Suprapubic skin (tissue), 4 donors: ENCODE data around the gene NKX6-1. TPM values are rescaled to one million over a fixed set of nuclear protein-coding genes. Genes with fewer than 3 reads are reported as not detected.

Experiments
- DNase-seq, 2 donors: peaks; one replicate each; pipeline ENCODE4 v3.0.0-alpha.2; 2019; ENCODE audit warnings: low spot score in 2 of 2
- H3K27ac ChIP-seq: fragments of 200-600 bp; sonication (generic); one replicate; pipeline ENCODE4 v1.5.1; 2019
- H3K27me3 ChIP-seq: fragments of 200-600 bp; sonication (generic); one replicate; pipeline ENCODE4 v1.5.1; 2019
- H3K36me3 ChIP-seq: fragments of 200-600 bp; sonication (generic); one replicate; pipeline ENCODE4 v1.5.1; 2019
- H3K4me1 ChIP-seq: fragments of 200-600 bp; sonication (generic); one replicate; pipeline ENCODE4 v1.5.1; 2019
- H3K4me3 ChIP-seq: fragments of 200-600 bp; sonication (generic); one replicate; pipeline ENCODE4 v1.5.1; 2019; ENCODE audit warnings: mild to moderate bottlenecking
- H3K9me3 ChIP-seq: fragments of 200-600 bp; sonication (generic); one replicate; pipeline ENCODE4 v1.5.1; 2019
- CTCF ChIP-seq, 2 donors: fragments of 200-600 bp in 1 of 2; fragments of 450-650 bp in 1 of 2; sonication (generic) in 1 of 2; IDR thresholded peaks; one replicate each; pipeline ENCODE4 v1.5.1; 2016 to 2019; ENCODE audit warnings: antibody characterized with exemption in 2 of 2, mild to moderate bottlenecking in 1 of 2, moderate library complexity in 1 of 2
- EP300 ChIP-seq: sonication (generic); formaldehyde crosslinking; IDR thresholded peaks from one replicate; pipeline ENCODE4 v1.6.1; 2017; ENCODE audit warnings: antibody characterized with exemption
- POLR2A ChIP-seq, 2 donors: fragments of 450-650 bp; IDR thresholded peaks; one replicate each; pipeline ENCODE4 v1.6.1; 2017; ENCODE audit warnings: antibody characterized with exemption in 2 of 2, mild to moderate bottlenecking in 2 of 2, moderate library complexity in 2 of 2
- POLR2AphosphoS5 ChIP-seq, 3 donors: sonication (generic); formaldehyde crosslinking; IDR thresholded peaks; one replicate each; pipeline ENCODE4 v1.6.1; 2017; ENCODE audit warnings: antibody characterized with exemption in 3 of 3
- WGBS: methylation state at CpG from one replicate; pipeline ENCODE4 v1.1.5; 2018; 5-methylcytosine and 5-hydroxymethylcytosine counted together
- total RNA-seq, 4 donors: library from RNA; depleted of rRNA; stranded (reverse); fragments of >200 nt; gene quantifications; one replicate each; pipeline ENCODE4 v1.1.0, GENCODE V29; 2016

Gene NKX6-1
- total RNA-seq, 4 donors from 2014 or later: not detected

DNA sequence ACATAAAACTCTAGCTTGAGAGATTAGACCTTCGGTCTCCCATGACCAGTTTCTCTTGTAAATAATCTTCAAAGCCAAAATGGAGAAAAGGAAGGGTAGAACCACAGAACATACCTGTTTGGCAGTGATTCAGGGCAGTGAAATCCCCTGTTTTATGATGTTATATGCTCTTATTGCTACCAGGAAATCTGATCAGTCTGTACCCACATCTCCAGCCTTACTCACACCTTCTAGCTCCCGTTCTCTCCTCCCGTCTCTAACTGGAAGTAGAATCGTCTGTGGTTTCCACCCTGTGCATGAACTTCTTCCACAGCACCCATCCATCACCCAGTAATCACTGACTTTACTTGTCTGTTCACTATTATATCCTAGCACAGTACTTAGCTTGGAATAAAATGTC lies 42.9 kb downstream of the NKX6-1 start:
- Histone ChIP-seq H3K27ac (no peak overlapping the region), H3K4me3 (no peak overlapping the region), H3K4me1 (no peaks in the 10 kb centered on the region), H3K9me3 (no peaks in the 10 kb centered on the region), H3K36me3 (no peaks in the 10 kb centered on the region), H3K27me3 (peaks cover 9% of the 10 kb centered on the region)
- DNase-seq: no peak
- no peak for TF ChIP-seq POLR2AphosphoS5 (IDR thresholded peaks at IDR 0.05)
- 57% methylated on average over 4 of the region's 4 CpGs for WGBS

GRCh38 chr4:84455697-84456096 lies 43.4 kb downstream of the NKX6-1 start:
- H3K27me3 ChIP-seq: peaks cover 6% of the 10 kb centered on the region
- H3K9me3 ChIP-seq: no peaks in the 10 kb centered on the region
- H3K27ac ChIP-seq: no peak overlapping the region
- no peak for TF ChIP-seq POLR2A (IDR thresholded peaks at IDR 0.05)
- TF ChIP-seq CTCF (IDR thresholded peaks at IDR 0.05): no peak
- WGBS: 57% methylated on average over 3 of the region's 3 CpGs
- no peak for DNase-seq
- no peaks in the 10 kb centered on the region for H3K4me1 ChIP-seq
- H3K4me3 ChIP-seq: no peak overlapping the region
- no peaks in the 10 kb centered on the region for H3K36me3 ChIP-seq

- TF ChIP-seq POLR2AphosphoS5 (IDR thresholded peaks at IDR 0.05) (no peak), CTCF (IDR thresholded peaks at IDR 0.05) (no peak), POLR2A (IDR thresholded peaks at IDR 0.05) (no peak), EP300 (no peak)
- Histone ChIP-seq H3K36me3 (no peaks in the 10 kb centered on the region), H3K4me1 (no peaks in the 10 kb centered on the region), H3K9me3 (no peaks in the 10 kb centered on the region), H3K27ac (no peak overlapping the region), H3K27me3 (no peaks in the 10 kb centered on the region), H3K4me3 (no peak overlapping the region)
- 29% methylated on average over 3 of the region's 3 CpGs for WGBS
- DNase-seq: no peak
Observed at GRCh38 chr4:84451546-84451945, 47.5 kb downstream of the NKX6-1 start.

- TF ChIP-seq CTCF (IDR thresholded peaks at IDR 0.05): no peak
- TF ChIP-seq EP300: no peak
- TF ChIP-seq POLR2AphosphoS5 (IDR thresholded peaks at IDR 0.05): no peak
- Histone ChIP-seq H3K9me3 (no peaks in the 10 kb centered on the region), H3K27ac (no peak overlapping the region), H3K4me1 (no peaks in the 10 kb centered on the region), H3K27me3 (peaks cover 4% of the 10 kb centered on the region), H3K4me3 (no peak overlapping the region), H3K36me3 (no peaks in the 10 kb centered on the region)
- no peak for DNase-seq
- 86% methylated on average over 5 of the region's 5 CpGs for WGBS
Observed at GRCh38 chr4:84443523-84443922, 55.6 kb downstream of the NKX6-1 start.

DNA sequence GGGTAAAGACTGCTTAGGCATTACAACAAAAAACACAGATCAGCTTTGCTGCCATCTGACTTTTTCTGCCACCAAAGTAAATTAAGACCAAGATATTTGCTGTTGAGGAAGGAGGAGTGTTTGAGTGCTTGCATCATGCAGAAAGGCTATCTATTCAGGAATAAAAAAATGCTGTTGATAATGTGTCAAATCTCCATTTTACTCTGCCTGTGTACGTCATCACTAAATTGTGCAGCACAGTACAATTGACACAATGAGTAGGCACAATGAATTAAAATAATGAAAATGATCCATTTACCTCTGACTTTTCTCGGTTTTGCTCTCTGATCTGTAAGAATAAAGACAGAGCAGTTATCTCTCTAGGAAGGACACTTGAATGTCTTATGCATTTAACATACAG lies 56.3 kb downstream of the NKX6-1 start:
- Histone ChIP-seq H3K36me3 (no peaks in the 10 kb centered on the region), H3K27ac (no peak overlapping the region), H3K9me3 (no peaks in the 10 kb centered on the region), H3K4me1 (no peaks in the 10 kb centered on the region), H3K4me3 (no peak overlapping the region), H3K27me3 (peaks cover 8% of the 10 kb centered on the region)
- WGBS: 83% methylated on average over 2 of the region's 2 CpGs
- no peak for TF ChIP-seq POLR2AphosphoS5 (IDR thresholded peaks at IDR 0.05)
- no peak for TF ChIP-seq POLR2A (IDR thresholded peaks at IDR 0.05)
- TF ChIP-seq CTCF (IDR thresholded peaks at IDR 0.05): no peak
- no peak for TF ChIP-seq EP300
- DNase-seq: no peak

Other genes with a start within 250 kb of the NKX6-1 start
- 10 to 100 TPM; 21.6 to 36.2 (median 24.0) TPM for gene CDS1, start 83.8 kb upstream of the NKX6-1 start, total RNA-seq